NCI-H2029 (cell line): Measurements from ENCODE around the gene DPPA3.
"Not testable (repeated sequence)": the region's sequence is repeated elsewhere in the genome, so short reads cannot be mapped to it uniquely, and the experiment has no call there.

ENCODE experiments used
- DNase-seq: peaks from one replicate; lab custom pipeline; 2025; lab: John Stamatoyannopoulos, UW

DPPA3 gene

GRCh38 chr12:7711133-7711532 lies at the start of gene DPPA3:
DPPA3 (plus strand) TSS chr12:7711433; CDS start chr12:7711571, 138 bp downstream.
- DNase-seq, result no peak

GRCh38 chr12:7661741-7662140 lies 49.5 kb upstream of the DPPA3 start:
- no peak for DNase-seq

- no peak for DNase-seq
Measured at GRCh38 chr12:7666595-7666994, 44.6 kb upstream of the DPPA3 start.

- no peak for DNase-seq
Measured at GRCh38 chr12:7667125-7667524, 44.1 kb upstream of the DPPA3 start.

- DNase-seq, result no peak
Measured at GRCh38 chr12:7668171-7668570, 43.1 kb upstream of the DPPA3 start.

GRCh38 chr12:7675455-7675854 lies 35.8 kb upstream of the DPPA3 start:
- not testable (repeated sequence) for DNase-seq

- not testable (repeated sequence) for DNase-seq
Measured at GRCh38 chr12:7677432-7677888, 33.8 kb upstream of the DPPA3 start.

GRCh38 chr12:7678744-7679143 lies 32.5 kb upstream of the DPPA3 start:
- DNase-seq, result no peak

GRCh38 chr12:7679251-7680045 lies 31.8 kb upstream of the DPPA3 start:
- DNase-seq, result no peak

- DNase-seq, result no peak
Measured at GRCh38 chr12:7681535-7681934, 29.7 kb upstream of the DPPA3 start.

GRCh38 chr12:7693793-7694192 lies 17.4 kb upstream of the DPPA3 start:
- no peak for DNase-seq

- DNase-seq, result no peak
Measured at GRCh38 chr12:7694556-7695236, 16.5 kb upstream of the DPPA3 start.

- DNase-seq, result no peak
Measured at GRCh38 chr12:7695237-7695560, 16.0 kb upstream of the DPPA3 start.

GRCh38 chr12:7695566-7696197 lies 15.6 kb upstream of the DPPA3 start, which contains the start of gene GDF3:
GDF3 (minus strand) TSS chr12:7695775; CDS start chr12:7695728, 47 bp downstream.
- DNase-seq, result no peak

GRCh38 chr12:7705846-7706245 lies 5.4 kb upstream of the DPPA3 start:
- no peak for DNase-seq

GRCh38 chr12:7709969-7710675 lies 1.1 kb upstream of the DPPA3 start:
- no peak for DNase-seq

- DNase-seq, result no peak
Measured at GRCh38 chr12:7712841-7713442, 1.7 kb downstream of the DPPA3 start.

- DNase-seq, result no peak
Measured at GRCh38 chr12:7716381-7716780, 5.1 kb downstream of the DPPA3 start.

GRCh38 chr12:7719946-7720730 lies 8.9 kb downstream of the DPPA3 start:
- no peak for DNase-seq

GRCh38 chr12:7723926-7724325 lies 12.7 kb downstream of the DPPA3 start:
- no peak for DNase-seq

GRCh38 chr12:7729746-7730145 lies 18.5 kb downstream of the DPPA3 start:
- DNase-seq, result no peak
